Esophagus squamous epithelium (tissue), 4 donors: ENCODE results near the gene UBAP2L.

Source experiments
- POLR2A ChIP-seq, 4 donors: fragments of 450-650 bp; IDR thresholded peaks; one replicate each; pipeline ENCODE4 v1.6.1; 2017; ENCODE audit warnings: antibody characterized with exemption in 4 of 4, mild to moderate bottlenecking in 4 of 4, moderate library complexity in 3 of 4
- TF ChIP-seq, protein P1 (sequence below), 6 experiments: fragments of 450-650 bp in 4 of 6; fragments of 200-600 bp in 2 of 6; sonication (generic) in 2 of 6; IDR thresholded peaks; one replicate each; pipeline ENCODE4 v1.5.1; 2016 to 2019; ENCODE audit warnings: antibody characterized with exemption in 6 of 6, mild to moderate bottlenecking in 4 of 6, moderate library complexity in 4 of 6

DNA sequence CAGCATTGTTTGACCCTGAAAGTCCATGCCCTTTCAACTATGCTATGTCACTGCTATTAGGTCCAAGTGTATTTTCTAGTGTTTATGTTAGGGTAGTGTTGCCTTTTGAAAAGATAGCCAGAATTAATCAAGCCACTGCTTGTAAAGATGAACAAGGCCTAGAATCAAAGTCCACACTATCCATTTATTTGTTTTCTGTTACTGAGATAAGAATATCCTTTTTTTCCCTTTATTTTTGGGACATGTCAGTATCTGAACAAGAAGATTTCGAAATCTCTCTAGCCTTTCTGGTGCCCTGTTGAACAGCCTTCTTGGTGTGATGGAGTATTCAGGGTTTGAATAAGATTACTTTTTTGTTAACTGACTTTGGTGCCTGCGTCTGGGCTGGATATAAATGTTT, 16.7 kb downstream of the UBAP2L start:
- TF ChIP-seq, protein P1, sequence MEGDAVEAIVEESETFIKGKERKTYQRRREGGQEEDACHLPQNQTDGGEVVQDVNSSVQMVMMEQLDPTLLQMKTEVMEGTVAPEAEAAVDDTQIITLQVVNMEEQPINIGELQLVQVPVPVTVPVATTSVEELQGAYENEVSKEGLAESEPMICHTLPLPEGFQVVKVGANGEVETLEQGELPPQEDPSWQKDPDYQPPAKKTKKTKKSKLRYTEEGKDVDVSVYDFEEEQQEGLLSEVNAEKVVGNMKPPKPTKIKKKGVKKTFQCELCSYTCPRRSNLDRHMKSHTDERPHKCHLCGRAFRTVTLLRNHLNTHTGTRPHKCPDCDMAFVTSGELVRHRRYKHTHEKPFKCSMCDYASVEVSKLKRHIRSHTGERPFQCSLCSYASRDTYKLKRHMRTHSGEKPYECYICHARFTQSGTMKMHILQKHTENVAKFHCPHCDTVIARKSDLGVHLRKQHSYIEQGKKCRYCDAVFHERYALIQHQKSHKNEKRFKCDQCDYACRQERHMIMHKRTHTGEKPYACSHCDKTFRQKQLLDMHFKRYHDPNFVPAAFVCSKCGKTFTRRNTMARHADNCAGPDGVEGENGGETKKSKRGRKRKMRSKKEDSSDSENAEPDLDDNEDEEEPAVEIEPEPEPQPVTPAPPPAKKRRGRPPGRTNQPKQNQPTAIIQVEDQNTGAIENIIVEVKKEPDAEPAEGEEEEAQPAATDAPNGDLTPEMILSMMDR (IDR thresholded peaks at IDR 0.05): no peak
- no peak for TF ChIP-seq POLR2A (IDR thresholded peaks at IDR 0.05)
